AG09319 (cell line): Measurements from ENCODE around the gene SGMS1.

Experiments used
- DNase-seq: peaks from one replicate; pipeline ENCODE4 v3.0.0-alpha.2; 2010; ENCODE audit warnings: low read depth; ENCODE audit errors: extremely low read depth
- TF ChIP-seq, protein P1 (sequence below): IDR thresholded peaks from 2 replicates; pipeline ENCODE4 v1.5.1; 2011; ENCODE audit warnings: low read depth, mild to moderate bottlenecking, inconsistent platforms, low read length, moderate library complexity

SGMS1 gene

DNA sequence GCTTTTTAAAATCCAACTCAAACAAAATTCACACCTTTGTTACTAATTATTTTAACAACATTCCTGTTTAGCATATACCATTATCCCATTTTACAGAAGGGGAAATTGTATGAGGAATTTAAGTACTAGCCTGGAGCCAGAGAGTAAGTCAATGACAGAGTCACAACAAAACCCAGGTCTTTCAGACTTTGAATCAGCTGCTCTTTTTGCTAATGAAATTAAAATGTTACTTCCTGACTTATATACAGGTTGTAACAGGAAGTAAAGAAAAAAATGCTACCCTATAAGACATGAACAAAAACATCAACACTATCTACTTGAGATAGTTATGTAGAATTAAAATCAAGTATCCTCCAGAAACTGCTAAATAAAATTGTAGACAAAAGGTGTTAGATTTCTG lies 289.9 kb downstream of the SGMS1 start:
- TF ChIP-seq, protein P1, sequence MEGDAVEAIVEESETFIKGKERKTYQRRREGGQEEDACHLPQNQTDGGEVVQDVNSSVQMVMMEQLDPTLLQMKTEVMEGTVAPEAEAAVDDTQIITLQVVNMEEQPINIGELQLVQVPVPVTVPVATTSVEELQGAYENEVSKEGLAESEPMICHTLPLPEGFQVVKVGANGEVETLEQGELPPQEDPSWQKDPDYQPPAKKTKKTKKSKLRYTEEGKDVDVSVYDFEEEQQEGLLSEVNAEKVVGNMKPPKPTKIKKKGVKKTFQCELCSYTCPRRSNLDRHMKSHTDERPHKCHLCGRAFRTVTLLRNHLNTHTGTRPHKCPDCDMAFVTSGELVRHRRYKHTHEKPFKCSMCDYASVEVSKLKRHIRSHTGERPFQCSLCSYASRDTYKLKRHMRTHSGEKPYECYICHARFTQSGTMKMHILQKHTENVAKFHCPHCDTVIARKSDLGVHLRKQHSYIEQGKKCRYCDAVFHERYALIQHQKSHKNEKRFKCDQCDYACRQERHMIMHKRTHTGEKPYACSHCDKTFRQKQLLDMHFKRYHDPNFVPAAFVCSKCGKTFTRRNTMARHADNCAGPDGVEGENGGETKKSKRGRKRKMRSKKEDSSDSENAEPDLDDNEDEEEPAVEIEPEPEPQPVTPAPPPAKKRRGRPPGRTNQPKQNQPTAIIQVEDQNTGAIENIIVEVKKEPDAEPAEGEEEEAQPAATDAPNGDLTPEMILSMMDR = no peak
- DNase-seq = no peak

DNA sequence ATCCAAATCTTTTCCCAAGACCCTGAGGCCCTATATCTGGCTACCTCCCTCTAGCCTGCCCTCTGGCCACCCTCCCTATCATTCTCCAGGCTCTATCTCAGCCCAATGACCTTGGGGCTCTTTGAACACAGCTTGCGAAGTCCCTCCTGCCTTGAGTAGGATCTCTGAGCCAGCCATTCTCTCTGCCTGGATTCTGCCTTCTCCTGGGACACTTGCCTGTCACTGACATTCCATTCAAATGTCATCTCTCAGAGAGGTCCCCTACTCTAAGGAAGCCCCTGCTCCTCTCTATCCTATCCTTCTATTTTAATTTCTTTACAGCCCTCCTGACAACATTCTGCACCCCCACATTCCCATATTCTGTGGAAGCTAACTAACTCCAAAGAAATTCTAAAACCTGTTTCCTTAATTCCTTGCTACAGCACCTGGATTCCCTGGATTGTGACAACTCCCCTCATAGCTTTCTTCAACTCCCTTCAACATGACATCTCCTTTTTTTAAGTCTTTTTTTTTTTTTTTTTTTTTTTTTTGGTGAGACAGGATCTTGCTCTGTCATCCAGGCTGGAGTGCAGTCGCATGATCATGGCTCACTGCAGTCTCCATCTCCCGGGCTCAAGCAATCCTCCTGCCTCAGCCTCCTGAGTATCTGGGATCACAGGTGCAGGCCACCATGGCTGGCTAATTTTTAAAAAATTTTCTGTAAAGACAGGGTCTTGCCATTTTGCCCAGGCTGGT lies 291.5 kb downstream of the SGMS1 start:
- no peak for DNase-seq
- TF ChIP-seq, protein P1 = no peak

- no peak for DNase-seq
- TF ChIP-seq, protein P1 = no peak
Measured at GRCh38 chr10:50331486-50331885, 292.3 kb downstream of the SGMS1 start.

- peak; percentile 70 for DNase-seq
- TF ChIP-seq, protein P1 = no peak
Measured at GRCh38 chr10:50326757-50327701, 296.7 kb downstream of the SGMS1 start.

GRCh38 chr10:50326172-50326555 lies 297.6 kb downstream of the SGMS1 start:
- TF ChIP-seq, protein P1 = no peak
- DNase-seq = no peak

DNA sequence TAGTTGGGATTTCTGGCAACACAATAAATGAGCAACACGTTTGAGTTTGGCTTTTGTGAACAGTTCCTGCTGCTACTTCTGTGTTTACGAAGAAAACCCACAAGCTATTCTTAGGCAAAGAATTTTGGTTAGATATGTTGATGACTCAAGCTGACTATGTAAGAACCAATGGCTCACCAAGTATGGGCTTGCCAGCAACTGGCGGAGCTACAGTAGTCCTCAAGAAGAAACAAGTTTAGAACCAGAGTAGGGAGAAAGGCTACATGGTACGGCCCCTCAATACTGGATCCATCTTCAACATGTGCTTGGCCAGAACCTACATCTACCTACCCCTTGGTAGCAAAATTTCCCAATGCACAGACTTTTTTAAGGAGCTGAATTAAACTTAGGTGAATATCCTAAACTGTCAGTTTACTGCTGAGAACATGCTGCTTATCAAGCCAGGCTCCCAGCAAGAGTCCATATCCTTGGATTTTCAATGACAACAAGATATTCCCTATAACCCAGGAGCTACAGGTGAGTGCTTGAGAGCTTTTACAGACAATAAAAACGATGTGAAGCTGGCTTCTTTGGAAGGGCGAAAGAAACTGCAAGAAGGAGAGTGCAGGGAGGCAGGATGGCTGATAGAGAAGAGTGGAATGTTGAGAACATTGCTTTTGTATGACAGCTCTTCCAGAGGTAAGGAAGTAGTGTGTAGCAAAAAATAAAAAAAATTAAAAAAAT lies 298.1 kb downstream of the SGMS1 start:
- TF ChIP-seq, protein P1 = no peak
- peak; percentile 81 for DNase-seq
